ENCODE measurements around the gene SRPX2. TPM values are rescaled to one million over a fixed set of nuclear protein-coding genes. Genes with fewer than 3 reads are reported as not detected.

Gene SRPX2
- polyA plus RNA-seq, 3 donors from 2014 or later, result not detected

GRCh38 chrX:100642290-100642689, 1.7 kb upstream of the SRPX2 start:
- Mint-ChIP-seq H3K27ac (no peak overlapping the region), H3K27me3 (ENCODE audit: low read depth in 3 of 3) (peaks cover 3 to 26% (median 22%) of the 10 kb centered on the region in 3 donors), H3K4me3 (no peak overlapping the region), H3K4me1 (no peaks in the 10 kb centered on the region), H3K9me3 (peaks cover 0 to 5% (median 0%) of the 10 kb centered on the region in 6 donors), H3K36me3 (no peaks in the 10 kb centered on the region)
- no peak for DNase-seq

DNA sequence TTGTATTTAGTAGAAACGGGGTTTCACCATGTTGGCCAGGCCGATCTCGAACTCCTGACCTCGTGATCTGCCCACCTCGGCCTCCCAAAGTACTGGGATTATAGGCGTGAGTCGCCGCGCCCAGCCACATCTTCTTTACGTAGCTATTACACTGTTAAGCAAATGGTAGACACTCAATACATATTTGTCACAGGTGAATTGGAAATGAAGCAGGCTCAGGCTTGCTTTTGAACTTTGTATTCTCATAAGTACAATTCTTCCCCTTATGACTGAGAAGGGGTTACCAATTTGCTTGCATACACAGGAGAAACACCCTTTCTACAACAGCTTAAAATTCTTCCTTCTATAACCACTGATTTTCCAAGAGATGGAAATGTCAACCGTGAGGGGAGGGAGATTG, 787 bp upstream of the SRPX2 start:
- H3K4me3 Mint-ChIP-seq, result no peak overlapping the region
- H3K27ac Mint-ChIP-seq, result no peak overlapping the region
- peaks cover 0 to 5% (median 0%) of the 10 kb centered on the region in 6 donors for H3K9me3 Mint-ChIP-seq
- no peaks in the 10 kb centered on the region for H3K4me1 Mint-ChIP-seq
- H3K36me3 Mint-ChIP-seq, result no peaks in the 10 kb centered on the region
- H3K27me3 Mint-ChIP-seq (ENCODE audit: low read depth in 3 of 3), result peaks cover 3 to 19% (median 18%) of the 10 kb centered on the region in 3 donors
- DNase-seq, result no peak

GRCh38 chrX:100645106-100645505, 1.1 kb downstream of the SRPX2 start:
- Mint-ChIP-seq H3K36me3 (no peaks in the 10 kb centered on the region), H3K27me3 (ENCODE audit: low read depth in 3 of 3) (peaks cover 2 to 12% (median 9%) of the 10 kb centered on the region in 3 donors), H3K4me3 (no peak overlapping the region), H3K4me1 (no peaks in the 10 kb centered on the region), H3K27ac (no peak overlapping the region), H3K9me3 (peaks cover 0 to 2% (median 0%) of the 10 kb centered on the region in 6 donors)
- no peak for DNase-seq

DNA sequence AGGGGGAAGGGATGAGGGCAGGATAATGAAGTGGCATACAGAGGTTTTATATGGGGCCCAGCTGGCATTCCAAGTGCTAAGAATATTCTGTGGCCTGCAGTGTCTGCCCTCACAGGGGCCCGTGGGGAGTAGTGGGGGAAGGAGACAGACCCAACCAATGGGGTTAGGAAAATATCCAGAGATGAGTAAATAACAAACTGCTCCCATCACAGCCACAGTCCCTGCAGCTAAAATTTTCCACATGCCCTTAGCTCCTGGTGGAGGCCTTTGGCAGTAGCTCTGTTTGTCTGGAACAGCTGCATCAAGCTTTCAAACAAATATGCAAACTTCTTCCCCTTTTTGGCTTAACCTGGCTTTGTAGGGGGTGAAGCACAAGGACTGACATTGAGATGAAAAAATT, 3.1 kb downstream of the SRPX2 start:
- no peaks in the 10 kb centered on the region for H3K36me3 Mint-ChIP-seq
- H3K4me3 Mint-ChIP-seq, result no peak overlapping the region
- H3K27me3 Mint-ChIP-seq (ENCODE audit: low read depth in 3 of 3), result peaks cover 2 to 8% (median 6%) of the 10 kb centered on the region in 3 donors
- no peak for DNase-seq
- no peaks in the 10 kb centered on the region for H3K9me3 Mint-ChIP-seq
- no peak overlapping the region for H3K27ac Mint-ChIP-seq
- H3K4me1 Mint-ChIP-seq, result no peaks in the 10 kb centered on the region

GRCh38 chrX:100647739-100648138, 3.7 kb downstream of the SRPX2 start:
- no peak overlapping the region for H3K4me3 Mint-ChIP-seq
- H3K27ac Mint-ChIP-seq, result no peak overlapping the region
- no peaks in the 10 kb centered on the region for H3K9me3 Mint-ChIP-seq
- no peaks in the 10 kb centered on the region for H3K36me3 Mint-ChIP-seq
- H3K27me3 Mint-ChIP-seq (ENCODE audit: low read depth in 3 of 3), result peaks cover 0 to 9% (median 6%) of the 10 kb centered on the region in 3 donors
- DNase-seq, result no peak
- H3K4me1 Mint-ChIP-seq, result no peaks in the 10 kb centered on the region

DNA sequence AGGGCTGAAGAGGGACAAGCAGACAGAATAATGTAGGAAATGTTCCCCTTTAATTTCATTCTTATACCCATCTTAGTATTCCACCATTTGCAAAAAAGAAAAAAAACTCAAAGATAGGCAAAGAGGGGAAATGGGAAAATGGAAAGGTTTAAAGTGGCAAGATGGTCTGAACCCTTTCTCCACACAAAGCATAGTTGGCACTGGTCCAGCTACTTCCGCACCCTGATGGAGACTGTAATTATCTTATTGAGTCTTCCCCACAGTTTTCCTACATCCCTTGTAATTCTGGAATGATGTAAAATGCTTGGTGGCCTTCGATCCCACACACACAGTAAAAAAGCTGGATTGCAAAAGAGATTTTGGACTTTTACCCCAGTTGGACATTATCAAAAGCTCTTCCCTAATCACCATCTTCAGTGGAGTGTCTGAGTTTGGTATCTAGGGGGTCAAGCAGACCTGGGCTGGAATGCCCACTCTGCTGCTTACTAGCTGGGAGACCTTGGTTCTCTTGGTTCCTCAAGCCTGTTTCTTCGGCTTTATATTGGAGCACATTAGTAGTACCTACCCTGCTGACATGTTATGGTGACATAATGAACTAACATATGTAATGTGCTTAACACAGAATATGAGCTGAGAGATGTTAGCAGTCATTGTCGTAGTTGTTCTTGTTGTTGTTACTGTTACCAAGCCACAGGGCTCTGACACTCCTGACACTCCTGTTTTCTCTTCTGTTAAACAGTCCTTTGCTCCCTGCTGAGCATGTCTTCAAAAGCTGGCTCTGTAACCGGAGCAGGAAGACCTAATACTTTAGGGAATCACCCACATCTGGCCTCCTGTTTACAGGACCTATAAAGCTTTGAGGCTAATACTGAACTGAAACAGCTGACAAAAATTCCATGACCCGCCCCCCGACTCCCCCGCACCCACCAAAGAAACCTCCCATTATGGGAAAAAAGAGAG, 4.7 kb downstream of the SRPX2 start:
- Mint-ChIP-seq H3K27me3 (ENCODE audit: low read depth in 3 of 3) (peaks cover 2 to 13% (median 5%) of the 10 kb centered on the region in 3 donors), H3K4me1 (no peaks in the 10 kb centered on the region), H3K4me3 (no peak overlapping the region), H3K9me3 (no peaks in the 10 kb centered on the region), H3K27ac (no peak overlapping the region), H3K36me3 (no peaks in the 10 kb centered on the region)
- DNase-seq, result no peak

- Mint-ChIP-seq H3K9me3 (no peaks in the 10 kb centered on the region), H3K36me3 (no peaks in the 10 kb centered on the region), H3K4me3 (no peak overlapping the region), H3K27ac (no peak overlapping the region), H3K27me3 (ENCODE audit: low read depth in 3 of 3) (peaks cover 2 to 12% (median 3%) of the 10 kb centered on the region in 3 donors), H3K4me1 (no peaks in the 10 kb centered on the region)
- no peak for DNase-seq
These were observed 5.8 kb downstream of the SRPX2 start for GRCh38 chrX:100649550-100650356.

GRCh38 chrX:100650841-100651240, 6.8 kb downstream of the SRPX2 start:
- Mint-ChIP-seq H3K9me3 (no peaks in the 10 kb centered on the region), H3K27me3 (ENCODE audit: low read depth in 3 of 3) (peaks cover 0 to 13% (median 4%) of the 10 kb centered on the region in 3 donors), H3K36me3 (no peaks in the 10 kb centered on the region), H3K4me1 (no peaks in the 10 kb centered on the region), H3K4me3 (no peak overlapping the region), H3K27ac (no peak overlapping the region)
- no peak for DNase-seq

- H3K27me3 Mint-ChIP-seq (ENCODE audit: low read depth in 3 of 3), result peaks cover 2 to 10% (median 4%) of the 10 kb centered on the region in 3 donors
- no peak for DNase-seq
- H3K9me3 Mint-ChIP-seq, result no peaks in the 10 kb centered on the region
- no peaks in the 10 kb centered on the region for H3K36me3 Mint-ChIP-seq
- H3K4me1 Mint-ChIP-seq, result no peaks in the 10 kb centered on the region
- H3K27ac Mint-ChIP-seq, result no peak overlapping the region
- no peak overlapping the region for H3K4me3 Mint-ChIP-seq
These were observed 8.3 kb downstream of the SRPX2 start for GRCh38 chrX:100652266-100652665.

DNA sequence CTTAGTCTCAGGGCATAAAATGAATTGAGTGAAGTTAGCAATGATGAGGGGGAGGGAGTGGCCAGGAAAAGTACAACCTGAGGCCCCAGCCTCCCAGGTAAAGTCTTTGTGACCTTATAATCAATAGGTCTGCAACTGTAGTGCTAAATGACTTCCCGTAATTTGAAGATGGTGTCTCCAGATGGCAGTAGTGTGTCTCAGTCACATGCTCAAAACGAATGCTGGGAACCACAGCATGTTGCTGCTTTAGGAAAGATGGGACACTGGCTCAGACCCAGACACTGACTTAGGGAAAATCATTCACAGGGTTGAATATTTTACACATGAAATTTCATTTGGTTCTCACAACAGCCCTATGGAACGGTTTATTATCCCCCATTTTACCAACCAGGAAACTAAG, 10.3 kb downstream of the SRPX2 start:
- H3K36me3 Mint-ChIP-seq, result no peaks in the 10 kb centered on the region
- no peaks in the 10 kb centered on the region for H3K4me1 Mint-ChIP-seq
- no peak for DNase-seq
- no peak overlapping the region for H3K27ac Mint-ChIP-seq
- H3K27me3 Mint-ChIP-seq (ENCODE audit: low read depth in 3 of 3), result peaks cover 4 to 15% (median 5%) of the 10 kb centered on the region in 3 donors
- no peaks in the 10 kb centered on the region for H3K9me3 Mint-ChIP-seq
- no peak overlapping the region for H3K4me3 Mint-ChIP-seq

GRCh38 chrX:100658941-100659381, 15.0 kb downstream of the SRPX2 start:
- H3K27ac Mint-ChIP-seq, result no peak overlapping the region
- no peaks in the 10 kb centered on the region for H3K4me1 Mint-ChIP-seq
- H3K36me3 Mint-ChIP-seq, result no peaks in the 10 kb centered on the region
- H3K4me3 Mint-ChIP-seq, result no peak overlapping the region
- no peak for DNase-seq
- H3K9me3 Mint-ChIP-seq, result no peaks in the 10 kb centered on the region
- H3K27me3 Mint-ChIP-seq (ENCODE audit: low read depth in 3 of 3), result peaks cover 2 to 11% (median 9%) of the 10 kb centered on the region in 3 donors

GRCh38 chrX:100659431-100660137, 15.6 kb downstream of the SRPX2 start:
- no peaks in the 10 kb centered on the region for H3K9me3 Mint-ChIP-seq
- H3K27ac Mint-ChIP-seq, result no peak overlapping the region
- H3K4me1 Mint-ChIP-seq, result no peaks in the 10 kb centered on the region
- H3K4me3 Mint-ChIP-seq, result no peak overlapping the region
- no peaks in the 10 kb centered on the region for H3K36me3 Mint-ChIP-seq
- no peak for DNase-seq
- H3K27me3 Mint-ChIP-seq (ENCODE audit: low read depth in 3 of 3), result peaks cover 2 to 11% (median 9%) of the 10 kb centered on the region in 3 donors

GRCh38 chrX:100662170-100662569, 18.2 kb downstream of the SRPX2 start:
- no peak for DNase-seq
- Mint-ChIP-seq H3K36me3 (no peaks in the 10 kb centered on the region), H3K4me3 (no peak overlapping the region), H3K27me3 (ENCODE audit: low read depth in 3 of 3) (peaks cover 2 to 13% (median 7%) of the 10 kb centered on the region in 3 donors), H3K4me1 (no peaks in the 10 kb centered on the region), H3K27ac (no peak overlapping the region), H3K9me3 (no peaks in the 10 kb centered on the region)
